ENCODE results near the gene VPS13A.

The VPS13A gene

DNA sequence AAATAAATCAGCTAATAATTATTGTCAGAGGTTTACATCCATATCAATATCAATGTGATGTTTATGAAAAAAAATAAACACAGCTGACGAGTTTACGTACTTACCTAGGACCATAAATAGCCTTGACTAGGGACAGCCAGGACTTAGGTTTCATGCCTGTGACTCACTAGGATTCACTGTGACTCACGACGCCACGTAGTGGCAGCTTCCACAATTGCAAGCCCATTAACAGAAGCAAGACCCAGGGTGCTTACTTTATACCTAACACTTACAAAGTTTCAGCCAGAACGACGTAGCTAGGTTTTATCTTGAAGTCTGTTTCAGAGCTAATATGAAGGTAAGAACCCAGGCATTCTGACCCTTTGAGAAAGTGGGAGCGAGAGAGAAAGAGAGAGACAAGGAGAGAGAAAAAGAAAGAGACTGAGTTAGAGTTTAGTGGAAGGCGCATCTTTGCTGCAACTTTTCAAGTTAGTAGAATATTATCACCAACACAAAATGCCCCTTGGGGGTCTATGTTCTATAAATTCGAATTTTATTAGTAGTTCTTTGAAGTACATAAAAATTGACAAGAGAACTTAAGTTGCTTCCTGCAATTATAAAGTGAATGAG lies 279.6 kb downstream of the VPS13A start:
- Histone ChIP-seq H3K27ac (ENCODE audit: extremely low read depth, low read depth, low read length) (no peak overlapping the region), H3K4me1 (ENCODE audit: control insufficient read depth, insufficient read depth, low read length) (no peaks in the 10 kb centered on the region), H3K9me3 (ENCODE audit: control insufficient read depth, insufficient read depth, low read depth, low read length) (no peaks in the 10 kb centered on the region), H3K4me3 (ENCODE audit: low read depth, low read length) (no peak overlapping the region), H3K36me3 (ENCODE audit: control insufficient read depth in 2 of 2, insufficient read depth in 1 of 2, low read length in 2 of 2) (no peaks in the 10 kb centered on the region)
- TF ChIP-seq, protein P1, sequence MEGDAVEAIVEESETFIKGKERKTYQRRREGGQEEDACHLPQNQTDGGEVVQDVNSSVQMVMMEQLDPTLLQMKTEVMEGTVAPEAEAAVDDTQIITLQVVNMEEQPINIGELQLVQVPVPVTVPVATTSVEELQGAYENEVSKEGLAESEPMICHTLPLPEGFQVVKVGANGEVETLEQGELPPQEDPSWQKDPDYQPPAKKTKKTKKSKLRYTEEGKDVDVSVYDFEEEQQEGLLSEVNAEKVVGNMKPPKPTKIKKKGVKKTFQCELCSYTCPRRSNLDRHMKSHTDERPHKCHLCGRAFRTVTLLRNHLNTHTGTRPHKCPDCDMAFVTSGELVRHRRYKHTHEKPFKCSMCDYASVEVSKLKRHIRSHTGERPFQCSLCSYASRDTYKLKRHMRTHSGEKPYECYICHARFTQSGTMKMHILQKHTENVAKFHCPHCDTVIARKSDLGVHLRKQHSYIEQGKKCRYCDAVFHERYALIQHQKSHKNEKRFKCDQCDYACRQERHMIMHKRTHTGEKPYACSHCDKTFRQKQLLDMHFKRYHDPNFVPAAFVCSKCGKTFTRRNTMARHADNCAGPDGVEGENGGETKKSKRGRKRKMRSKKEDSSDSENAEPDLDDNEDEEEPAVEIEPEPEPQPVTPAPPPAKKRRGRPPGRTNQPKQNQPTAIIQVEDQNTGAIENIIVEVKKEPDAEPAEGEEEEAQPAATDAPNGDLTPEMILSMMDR (tag by site-specific recombination; IDR thresholded peaks at IDR 0.05), result peak; percentile 34; the same call in 1 of the 2 replicates
- TF ChIP-seq, protein P2, sequence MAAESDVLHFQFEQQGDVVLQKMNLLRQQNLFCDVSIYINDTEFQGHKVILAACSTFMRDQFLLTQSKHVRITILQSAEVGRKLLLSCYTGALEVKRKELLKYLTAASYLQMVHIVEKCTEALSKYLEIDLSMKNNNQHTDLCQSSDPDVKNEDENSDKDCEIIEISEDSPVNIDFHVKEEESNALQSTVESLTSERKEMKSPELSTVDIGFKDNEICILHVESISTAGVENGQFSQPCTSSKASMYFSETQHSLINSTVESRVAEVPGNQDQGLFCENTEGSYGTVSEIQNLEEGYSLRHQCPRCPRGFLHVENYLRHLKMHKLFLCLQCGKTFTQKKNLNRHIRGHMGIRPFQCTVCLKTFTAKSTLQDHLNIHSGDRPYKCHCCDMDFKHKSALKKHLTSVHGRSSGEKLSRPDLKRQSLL (tag by site-specific recombination; IDR thresholded peaks at IDR 0.05), result no peak
- TF ChIP-seq ZNF623 (tag by site-specific recombination; IDR thresholded peaks at IDR 0.05), result no peak
- TF ChIP-seq, protein P3, sequence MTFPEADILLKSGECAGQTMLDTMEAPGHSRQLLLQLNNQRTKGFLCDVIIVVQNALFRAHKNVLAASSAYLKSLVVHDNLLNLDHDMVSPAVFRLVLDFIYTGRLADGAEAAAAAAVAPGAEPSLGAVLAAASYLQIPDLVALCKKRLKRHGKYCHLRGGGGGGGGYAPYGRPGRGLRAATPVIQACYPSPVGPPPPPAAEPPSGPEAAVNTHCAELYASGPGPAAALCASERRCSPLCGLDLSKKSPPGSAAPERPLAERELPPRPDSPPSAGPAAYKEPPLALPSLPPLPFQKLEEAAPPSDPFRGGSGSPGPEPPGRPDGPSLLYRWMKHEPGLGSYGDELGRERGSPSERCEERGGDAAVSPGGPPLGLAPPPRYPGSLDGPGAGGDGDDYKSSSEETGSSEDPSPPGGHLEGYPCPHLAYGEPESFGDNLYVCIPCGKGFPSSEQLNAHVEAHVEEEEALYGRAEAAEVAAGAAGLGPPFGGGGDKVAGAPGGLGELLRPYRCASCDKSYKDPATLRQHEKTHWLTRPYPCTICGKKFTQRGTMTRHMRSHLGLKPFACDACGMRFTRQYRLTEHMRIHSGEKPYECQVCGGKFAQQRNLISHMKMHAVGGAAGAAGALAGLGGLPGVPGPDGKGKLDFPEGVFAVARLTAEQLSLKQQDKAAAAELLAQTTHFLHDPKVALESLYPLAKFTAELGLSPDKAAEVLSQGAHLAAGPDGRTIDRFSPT (tag by site-specific recombination; IDR thresholded peaks at IDR 0.05), result no peak
- no peak for TF ChIP-seq SP2 (tag by site-specific recombination; IDR thresholded peaks at IDR 0.05)
- TF ChIP-seq KLF9 (tag by site-specific recombination; IDR thresholded peaks at IDR 0.05; ENCODE audit: low read depth), result no peak
- TF ChIP-seq ZNF654 (tag by site-specific recombination; IDR thresholded peaks at IDR 0.05; ENCODE audit: low read depth), result peak; percentile 33
- TF ChIP-seq ZNF660 (tag by site-specific recombination; IDR thresholded peaks at IDR 0.05), result peak; percentile 76
- no peak for TF ChIP-seq ZNF791 (tag by site-specific recombination; IDR thresholded peaks at IDR 0.05)
- TF ChIP-seq ZNF324 (tag by site-specific recombination; IDR thresholded peaks at IDR 0.05), result no peak
- ChIA-PET POLR2A (interaction anchor here (1.4 kb wide), 1 partner anchor 23 kb away, joined by 3 read pairs; no protein-coding TSS in a partner anchor), CTCF (interaction anchor here (0.6 to 6.1 kb wide), 78 partner anchors 10 to 913 kb away, joined by 3 to 97 read pairs (median 4); no protein-coding TSS in a partner anchor)

DNA sequence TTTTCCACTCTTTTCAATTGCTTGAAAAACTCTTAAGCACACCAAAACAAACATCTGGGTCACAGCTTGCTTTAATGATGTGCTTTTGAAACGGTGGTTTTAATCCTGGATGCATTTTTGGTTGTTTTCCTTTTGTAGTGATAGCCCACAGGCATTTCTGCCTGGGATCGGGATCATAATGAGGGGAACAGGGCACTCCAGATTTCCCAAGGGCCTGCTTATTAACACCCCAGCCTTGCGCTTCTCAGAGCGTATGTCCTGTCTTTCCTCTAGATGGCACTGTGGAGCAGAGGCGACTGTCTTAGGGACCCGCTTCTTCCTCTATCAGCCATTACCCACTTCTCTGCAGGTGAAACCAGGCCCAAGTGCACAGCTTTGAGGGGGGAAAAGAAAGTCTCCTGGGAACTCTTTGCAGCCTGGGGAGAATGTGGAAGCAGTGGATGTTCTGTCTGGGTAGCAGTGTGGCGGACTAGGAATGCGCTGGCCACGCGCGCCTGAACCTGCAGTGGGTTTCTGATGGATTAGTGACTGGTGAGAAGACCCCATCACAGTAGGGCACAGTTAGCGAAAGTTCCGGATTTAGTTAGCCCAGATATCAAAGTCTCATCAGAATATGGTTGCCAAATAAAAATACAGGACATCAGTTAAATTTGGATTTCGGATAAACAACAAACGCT lies 280.7 kb downstream of the VPS13A start:
- H3K4me3 ChIP-seq (ENCODE audit: low read depth, low read length), result no peak overlapping the region
- no peaks in the 10 kb centered on the region for H3K9me3 ChIP-seq (ENCODE audit: control insufficient read depth, insufficient read depth, low read depth, low read length)
- H3K4me1 ChIP-seq (ENCODE audit: control insufficient read depth, insufficient read depth, low read length), result no peaks in the 10 kb centered on the region
- H3K36me3 ChIP-seq (ENCODE audit: control insufficient read depth in 2 of 2, insufficient read depth in 1 of 2, low read length in 2 of 2), result no peaks in the 10 kb centered on the region
- POLR2A ChIA-PET, result interaction anchor here (1.4 kb wide), 1 partner anchor 25 kb away, joined by 3 read pairs; no protein-coding TSS in a partner anchor
- H3K27ac ChIP-seq (ENCODE audit: extremely low read depth, low read depth, low read length), result no peak overlapping the region
- CTCF ChIA-PET, result interaction anchor here (0.6 to 6.1 kb wide), 52 partner anchors 9 to 1915 kb away, joined by 3 to 97 read pairs (median 4); no protein-coding TSS in a partner anchor
- TF ChIP-seq ZNF335 (tag by site-specific recombination; conservative IDR thresholded peaks at IDR 0.05), result no peak
- TF ChIP-seq ZNF10 (tag by site-specific recombination; IDR thresholded peaks at IDR 0.05), result no peak
- TF ChIP-seq ZNF302 (tag by site-specific recombination; IDR thresholded peaks at IDR 0.05; ENCODE audit: low read depth), result no peak
- TF ChIP-seq, protein P4, sequence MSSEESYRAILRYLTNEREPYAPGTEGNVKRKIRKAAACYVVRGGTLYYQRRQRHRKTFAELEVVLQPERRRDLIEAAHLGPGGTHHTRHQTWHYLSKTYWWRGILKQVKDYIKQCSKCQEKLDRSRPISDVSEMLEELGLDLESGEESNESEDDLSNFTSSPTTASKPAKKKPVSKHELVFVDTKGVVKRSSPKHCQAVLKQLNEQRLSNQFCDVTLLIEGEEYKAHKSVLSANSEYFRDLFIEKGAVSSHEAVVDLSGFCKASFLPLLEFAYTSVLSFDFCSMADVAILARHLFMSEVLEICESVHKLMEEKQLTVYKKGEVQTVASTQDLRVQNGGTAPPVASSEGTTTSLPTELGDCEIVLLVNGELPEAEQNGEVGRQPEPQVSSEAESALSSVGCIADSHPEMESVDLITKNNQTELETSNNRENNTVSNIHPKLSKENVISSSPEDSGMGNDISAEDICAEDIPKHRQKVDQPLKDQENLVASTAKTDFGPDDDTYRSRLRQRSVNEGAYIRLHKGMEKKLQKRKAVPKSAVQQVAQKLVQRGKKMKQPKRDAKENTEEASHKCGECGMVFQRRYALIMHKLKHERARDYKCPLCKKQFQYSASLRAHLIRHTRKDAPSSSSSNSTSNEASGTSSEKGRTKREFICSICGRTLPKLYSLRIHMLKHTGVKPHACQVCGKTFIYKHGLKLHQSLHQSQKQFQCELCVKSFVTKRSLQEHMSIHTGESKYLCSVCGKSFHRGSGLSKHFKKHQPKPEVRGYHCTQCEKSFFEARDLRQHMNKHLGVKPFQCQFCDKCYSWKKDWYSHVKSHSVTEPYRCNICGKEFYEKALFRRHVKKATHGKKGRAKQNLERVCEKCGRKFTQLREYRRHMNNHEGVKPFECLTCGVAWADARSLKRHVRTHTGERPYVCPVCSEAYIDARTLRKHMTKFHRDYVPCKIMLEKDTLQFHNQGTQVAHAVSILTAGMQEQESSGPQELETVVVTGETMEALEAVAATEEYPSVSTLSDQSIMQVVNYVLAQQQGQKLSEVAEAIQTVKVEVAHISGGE (tag by site-specific recombination; conservative IDR thresholded peaks at IDR 0.05; ENCODE audit: low read depth), result no peak
- TF ChIP-seq ZBTB8A (tag by site-specific recombination; IDR thresholded peaks at IDR 0.05), result peak; percentile 44; the same call in 1 of the 2 replicates
- no peak for TF ChIP-seq ZNF37A (tag by site-specific recombination; IDR thresholded peaks at IDR 0.05)
- no peak for TF ChIP-seq ZNF473 (tag by site-specific recombination; IDR thresholded peaks at IDR 0.05)
- no peak for TF ChIP-seq ZNF324 (tag by site-specific recombination; IDR thresholded peaks at IDR 0.05)
- no peak for TF ChIP-seq EGR2 (tag by site-specific recombination; IDR thresholded peaks at IDR 0.05; ENCODE audit: low read depth)
- no peak for TF ChIP-seq ZNF174 (tag by site-specific recombination; IDR thresholded peaks at IDR 0.05)
- TF ChIP-seq, protein P5, sequence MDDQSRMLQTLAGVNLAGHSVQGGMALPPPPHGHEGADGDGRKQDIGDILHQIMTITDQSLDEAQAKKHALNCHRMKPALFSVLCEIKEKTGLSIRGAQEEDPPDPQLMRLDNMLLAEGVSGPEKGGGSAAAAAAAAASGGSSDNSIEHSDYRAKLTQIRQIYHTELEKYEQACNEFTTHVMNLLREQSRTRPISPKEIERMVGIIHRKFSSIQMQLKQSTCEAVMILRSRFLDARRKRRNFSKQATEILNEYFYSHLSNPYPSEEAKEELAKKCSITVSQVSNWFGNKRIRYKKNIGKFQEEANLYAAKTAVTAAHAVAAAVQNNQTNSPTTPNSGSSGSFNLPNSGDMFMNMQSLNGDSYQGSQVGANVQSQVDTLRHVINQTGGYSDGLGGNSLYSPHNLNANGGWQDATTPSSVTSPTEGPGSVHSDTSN (CRISPR knock-in tag; IDR thresholded peaks at IDR 0.05), result no peak
- TF ChIP-seq, protein P1 (tag by site-specific recombination; IDR thresholded peaks at IDR 0.05), result peak; percentile 33; the same call in 1 of the 2 replicates
- no peak for TF ChIP-seq ZNF248 (tag by site-specific recombination; IDR thresholded peaks at IDR 0.05)

Measured in HEK293 (cell line).